Fibroblast of upper back skin (primary cell): ENCODE data around the gene FOXK2.
"Not testable (repeated sequence)": the region's sequence is repeated elsewhere in the genome, so short reads cannot be mapped to it uniquely, and the experiment has no call there.

Experiments used
- DNase-seq: peaks from one replicate; pipeline ENCODE4 v3.0.0-alpha.2; 2013

Gene FOXK2

GRCh38 chr17:82495844-82496528 lies 23.5 kb upstream of the FOXK2 start:
- DNase-seq = no peak

GRCh38 chr17:82496529-82497434 lies 22.8 kb upstream of the FOXK2 start:
- peak; percentile 92 for DNase-seq

GRCh38 chr17:82497483-82498405 lies 21.8 kb upstream of the FOXK2 start:
- peak; percentile 61 for DNase-seq

GRCh38 chr17:82502207-82502606 lies 17.3 kb upstream of the FOXK2 start:
- no peak for DNase-seq

- no peak for DNase-seq
Observed at GRCh38 chr17:82503094-82503727, 16.3 kb upstream of the FOXK2 start.

GRCh38 chr17:82503728-82504308 lies 15.7 kb upstream of the FOXK2 start:
- DNase-seq = no peak

GRCh38 chr17:82505296-82505695 lies 14.2 kb upstream of the FOXK2 start:
- DNase-seq = no peak

- DNase-seq = not testable (repeated sequence)
Observed at GRCh38 chr17:82506402-82506801, 13.1 kb upstream of the FOXK2 start.

- DNase-seq = no peak
Observed at GRCh38 chr17:82507631-82508175, 11.8 kb upstream of the FOXK2 start.

- not testable (repeated sequence) for DNase-seq
Observed at GRCh38 chr17:82511642-82512041, 7.9 kb upstream of the FOXK2 start.

GRCh38 chr17:82513864-82514263 lies 5.7 kb upstream of the FOXK2 start:
- DNase-seq = not testable (repeated sequence)

- no peak for DNase-seq
Observed at GRCh38 chr17:82517230-82517865, 2.2 kb upstream of the FOXK2 start.

- DNase-seq = no peak
Observed at GRCh38 chr17:82519971-82520903, 705 bp downstream of the FOXK2 start.

- DNase-seq = no peak
Observed at GRCh38 chr17:82524540-82524939, 5.0 kb downstream of the FOXK2 start.

- no peak for DNase-seq
Observed at GRCh38 chr17:82525712-82526111, 6.2 kb downstream of the FOXK2 start.

- DNase-seq = no peak
Observed at GRCh38 chr17:82527898-82528297, 8.4 kb downstream of the FOXK2 start.

- no peak for DNase-seq
Observed at GRCh38 chr17:82528484-82529265, 9.1 kb downstream of the FOXK2 start.

GRCh38 chr17:82529914-82530300 lies 10.4 kb downstream of the FOXK2 start:
- DNase-seq = no peak

GRCh38 chr17:82531431-82531881 lies 11.9 kb downstream of the FOXK2 start:
- DNase-seq = peak; percentile 47
